GM12878 (cell line): ENCODE results near the gene CARMIL3.

Source experiments
- BRCA1 ChIP-seq: IDR thresholded peaks from 2 replicates; pipeline ENCODE4 v1.6.1; 2011; ENCODE audit warnings: low read depth, low read length, improper control_type of control experiment
- CTCF ChIP-seq, 3 experiments: IDR thresholded peaks in 2 of 3; conservative IDR thresholded peaks in 1 of 3; 2 replicates each; pipeline ENCODE4 v1.5.1; 2011; ENCODE audit warnings: low read depth in 3 of 3, low read length in 3 of 3, mild to moderate bottlenecking in 3 of 3, control low read depth in 2 of 3, moderate library complexity in 2 of 3, inconsistent platforms in 1 of 3, mixed read lengths in 1 of 3; ENCODE audit not compliant: control insufficient read depth in 2 of 3, insufficient read depth in 1 of 3; ENCODE audit errors: extremely low read depth in 1 of 3
- E2F4 ChIP-seq: IDR thresholded peaks from 2 replicates; pipeline ENCODE4 v1.6.1; 2012; ENCODE audit warnings: low read depth, low read length, improper control_type of control experiment
- GATAD2B ChIP-seq: fragments of 450-650 bp; conservative IDR thresholded peaks from 2 replicates; pipeline ENCODE4 v1.6.1; 2017; ENCODE audit warnings: low read depth, mild to moderate bottlenecking, moderate library complexity
- RAD21 ChIP-seq: IDR thresholded peaks from 2 replicates; pipeline ENCODE4 v1.6.1; 2011; ENCODE audit warnings: mild to moderate bottlenecking, low read depth, low read length, moderate library complexity; ENCODE audit not compliant: insufficient read depth
- REST ChIP-seq: IDR thresholded peaks from 2 replicates; pipeline ENCODE4 v1.6.1; 2012; ENCODE audit warnings: mild to moderate bottlenecking, low read depth, low read length
- SMAD1 ChIP-seq: fragments of 450-650 bp; IDR thresholded peaks from 2 replicates; pipeline ENCODE4 v1.6.1; 2018; ENCODE audit warnings: mild to moderate bottlenecking, low read depth; ENCODE audit not compliant: partially characterized antibody

GRCh38 chr14:24067133-24068082 lies 15.6 kb downstream of the CARMIL3 start:
- TF ChIP-seq REST (no peak), GATAD2B (no peak), E2F4 (no peak), RAD21 (no peak), SMAD1 (no peak), CTCF (IDR thresholded peaks at IDR 0.05 in 2 of 3, conservative IDR thresholded peaks at IDR 0.05 in 1 of 3; ENCODE audit: control insufficient read depth in 2 of 3, extremely low read depth in 1 of 3, insufficient read depth in 1 of 3, low read depth in 3 of 3, low read length in 3 of 3) (no peak), BRCA1 (no peak)
